ENCODE results near the gene COPE. TPM values are rescaled to one million over a fixed set of nuclear protein-coding genes. Genes with fewer than 3 reads are reported as not detected.

COPE gene
- 310 and 347 TPM in 2 replicates for total RNA-seq (2012; rRNA removed)
- polyA plus RNA-seq (2012; rRNA removed): 461 and 500 TPM in 2 replicates
- polyA plus RNA-seq (2012; cell fraction: cytosol; rRNA removed): 350 and 779 TPM in 2 replicates
- polyA plus RNA-seq (2012; cell fraction: nucleus; rRNA removed; ENCODE audit: low replicate concordance): 196 and 505 TPM in 2 replicates
- percentile 74 among the genes with signal in this experiment for Bru-seq, nascent RNA
- BruChase-seq, experiment 1, labeled RNA remaining after a 6-hour chase: percentile 76 among the genes with signal in this experiment
- percentile 71 among the genes with signal in this experiment for BruChase-seq, experiment 2, labeled RNA remaining after a 2-hour chase
- long read RNA-seq, transcript COPE-202 (9 exons, 948 nt): minor isoform, 8 of 395 reads
- long read RNA-seq, transcript COPE-201 (10 exons, 1,141 nt): major isoform, 345 of 395 reads
- long read RNA-seq, partial matches to known transcripts: 9 of 395 reads
- long read RNA-seq, other reads (novel, unspliced or antisense): 31 of 395 reads

DNA sequence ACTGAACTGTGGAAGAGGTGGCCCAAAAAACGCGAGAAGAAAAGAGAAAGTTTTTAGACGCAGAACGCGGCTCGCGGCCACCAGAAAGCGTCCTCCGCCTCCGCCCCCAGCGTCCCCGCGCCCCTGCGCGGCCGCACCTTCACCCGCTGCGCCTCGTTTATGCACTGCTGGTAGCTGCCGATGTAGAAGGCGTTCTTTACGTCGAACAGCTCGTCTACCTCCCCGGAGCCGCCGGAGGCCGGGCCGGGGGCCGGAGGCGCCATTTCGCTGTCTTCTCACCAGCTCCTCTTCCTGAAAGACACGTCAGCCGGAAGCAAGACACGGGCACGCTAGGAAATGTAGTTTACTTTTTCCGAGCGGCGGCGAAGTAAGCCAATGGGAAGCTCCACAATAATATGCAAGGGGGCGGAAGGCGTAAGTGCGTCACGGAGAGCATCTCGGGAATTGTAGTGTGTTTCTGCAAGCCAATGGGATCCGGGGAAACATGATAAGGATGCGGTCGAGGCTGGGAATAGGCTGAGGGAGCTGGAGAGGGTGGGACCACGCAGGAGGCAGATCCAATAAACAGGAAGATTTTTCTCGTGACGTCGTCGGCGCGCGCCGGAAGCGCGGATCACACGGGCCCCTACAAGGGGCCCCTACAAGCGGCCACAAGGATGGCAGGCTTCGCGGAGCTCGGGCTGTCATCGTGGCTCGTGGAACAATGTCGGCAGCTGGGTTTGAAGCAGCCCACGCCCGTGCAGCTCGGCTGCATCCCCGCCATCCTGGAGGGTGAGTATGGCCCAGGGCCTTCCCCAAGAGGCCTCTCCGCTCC is at the start of gene COPE, which contains the start of gene DDX49:
Gene COPE, minus strand, starts transcription at position 302 of the 814 bp plus-strand sequence. Its CDS starts 39 bp downstream, at position 263.
Gene DDX49, plus strand, starts transcription at position 630 of the 814 bp plus-strand sequence. Its CDS starts 27 bp downstream, at position 657.
- Histone ChIP-seq H3K14ac (replicated peaks; ENCODE audit: low read depth, low read length) (peak within 1 kb of the TSS; percentile 92), H3K9me3 (ENCODE audit: control insufficient read depth, insufficient read depth, low read length) (no peaks in the 10 kb centered on the region), H2BK120ac (ENCODE audit: low read depth, low read length) (no peak within 1 kb of the TSS), H3K4me3 (ENCODE audit: insufficient read depth, low read depth, low read length) (peak within 1 kb of the TSS; percentile 72), H3K79me1 (ENCODE audit: low read depth in 1 of 2, low read length in 2 of 2) (peaks cover 29 to 58% of the 10 kb centered on the region in 2 experiments), H3K4me1 (ENCODE audit: control insufficient read depth, insufficient read depth, low read length) (peaks cover 5% of the 10 kb centered on the region), H4K20me1 (ENCODE audit: insufficient read depth, low read length) (peaks cover 26% of the 10 kb centered on the region), H2BK5ac (ENCODE audit: low read depth, low read length, poor library complexity, severe bottlenecking) (peak within 1 kb of the TSS; percentile 79), H3K4ac (ENCODE audit: low read depth, low read length) (peak within 1 kb of the TSS; percentile 92), H3K27ac (ENCODE audit: insufficient read depth, low read length) (peak within 1 kb of the TSS; percentile 83), H2AK9ac (replicated peaks; ENCODE audit: low read depth, low read length, poor library complexity) (peak within 1 kb of the TSS; percentile 96), H3K23ac (ENCODE audit: low read depth, low read length) (peak within 1 kb of the TSS; percentile 91), H3K9ac (ENCODE audit: low read depth, low read length) (peak within 1 kb of the TSS; percentile 83), H2AFZ (replicated peaks; ENCODE audit: low read length, poor library complexity) (peak within 1 kb of the TSS; percentile 97), H2BK15ac (ENCODE audit: low read depth, low read length) (no peak within 1 kb of the TSS; the same call in 2 of the 3 replicates), H3K27me3 (ENCODE audit: control insufficient read depth, insufficient read depth, low read length) (no peaks in the 10 kb centered on the region), H4K8ac (ENCODE audit: low read depth in 2 of 2, low read length in 2 of 2) (peak within 1 kb of the TSS; percentile 73 to 94), H4K5ac (ENCODE audit: low read depth, low read length) (peak within 1 kb of the TSS; percentile 65), H2BK20ac (ENCODE audit: low read depth, low read length) (no peak within 1 kb of the TSS), H3K18ac (ENCODE audit: low read depth, low read length) (no peak within 1 kb of the TSS; the same call in 1 of the 2 replicates), H3K56ac (ENCODE audit: extremely low read depth, insufficient read depth, low read length) (peak within 1 kb of the TSS; percentile 91), H3K4me2 (ENCODE audit: low read depth, low read length) (peak within 1 kb of the TSS; percentile 84), H2AK5ac (ENCODE audit: low read depth, low read length) (peak within 1 kb of the TSS; percentile 94), H4K91ac (ENCODE audit: insufficient read depth, low read depth, low read length) (peak within 1 kb of the TSS; percentile 79), H3K9me1 (ENCODE audit: insufficient read depth, low read length) (peaks cover 7% of the 10 kb centered on the region), H3K36me3 (ENCODE audit: control insufficient read depth, insufficient read depth, low read length) (peaks cover 30% of the 10 kb centered on the region)
- BruUV-seq (replicated peaks): no TSS peak
- CTCF ChIA-PET: interaction anchor here (0.6 kb wide), 3 partner anchors 16 to 462 kb away, joined by 3 to 4 read pairs (median 4); no protein-coding TSS in a partner anchor
- intact Hi-C loops (cut with micrococcal nuclease): loop anchor here (2.0 to 5.0 kb wide), 2 partner anchors 68 to 332 kb away; partner anchors contain the start of gene REX1BD
- POLR2A ChIA-PET (ENCODE audit: unreplicated experiment): interaction anchor here (1.0 kb wide), 1 partner anchor 21 kb away, joined by 3 read pairs; no protein-coding TSS in a partner anchor
- DNase-seq (peak; percentile 100), ATAC-seq (ENCODE audit: low read depth) (peak; percentile 98)
- WGBS, 2 experiments (ENCODE audit: extremely low coverage in 2 of 2, insufficient read length in 1 of 2): 0% methylated on average over 30 of the region's 72 CpGs; no CpG with 5 or more reads in 1 of the 2 experiments
- dilution Hi-C loops (cut with HindIII; ENCODE audit: low sequenced_read_pairs, unreplicated experiment): no loop called here
- in situ Hi-C loops (cut with MboI; ENCODE audit: low sequenced_read_pairs): no loop called here
- TF ChIP-seq RAD21 (IDR thresholded peaks at IDR 0.05; ENCODE audit: low read length): no peak
- TF ChIP-seq, protein P1, sequence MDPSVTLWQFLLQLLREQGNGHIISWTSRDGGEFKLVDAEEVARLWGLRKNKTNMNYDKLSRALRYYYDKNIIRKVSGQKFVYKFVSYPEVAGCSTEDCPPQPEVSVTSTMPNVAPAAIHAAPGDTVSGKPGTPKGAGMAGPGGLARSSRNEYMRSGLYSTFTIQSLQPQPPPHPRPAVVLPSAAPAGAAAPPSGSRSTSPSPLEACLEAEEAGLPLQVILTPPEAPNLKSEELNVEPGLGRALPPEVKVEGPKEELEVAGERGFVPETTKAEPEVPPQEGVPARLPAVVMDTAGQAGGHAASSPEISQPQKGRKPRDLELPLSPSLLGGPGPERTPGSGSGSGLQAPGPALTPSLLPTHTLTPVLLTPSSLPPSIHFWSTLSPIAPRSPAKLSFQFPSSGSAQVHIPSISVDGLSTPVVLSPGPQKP (IDR thresholded peaks at IDR 0.05; ENCODE audit: borderline replicate concordance, low read depth, low read length): no peak
- no peak for TF ChIP-seq RFX5 (IDR thresholded peaks at IDR 0.05; ENCODE audit: low read depth, low read length)
- TF ChIP-seq SMC3 (IDR thresholded peaks at IDR 0.05; ENCODE audit: low read depth, low read length): no peak
- TF ChIP-seq, protein P2, sequence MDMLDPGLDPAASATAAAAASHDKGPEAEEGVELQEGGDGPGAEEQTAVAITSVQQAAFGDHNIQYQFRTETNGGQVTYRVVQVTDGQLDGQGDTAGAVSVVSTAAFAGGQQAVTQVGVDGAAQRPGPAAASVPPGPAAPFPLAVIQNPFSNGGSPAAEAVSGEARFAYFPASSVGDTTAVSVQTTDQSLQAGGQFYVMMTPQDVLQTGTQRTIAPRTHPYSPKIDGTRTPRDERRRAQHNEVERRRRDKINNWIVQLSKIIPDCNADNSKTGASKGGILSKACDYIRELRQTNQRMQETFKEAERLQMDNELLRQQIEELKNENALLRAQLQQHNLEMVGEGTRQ (IDR thresholded peaks at IDR 0.05; ENCODE audit: low read depth, low read length): peak; percentile 53
- TF ChIP-seq MAZ (IDR thresholded peaks at IDR 0.05; ENCODE audit: borderline replicate concordance, low read depth, low read length): peak; percentile 42; the same call in 1 of the 2 replicates
- no peak; the same call in 1 of the 2 replicates for TF ChIP-seq BHLHE40 (IDR thresholded peaks at IDR 0.05; ENCODE audit: low read depth, low read length)
- peak; percentile 21; the same call in 1 of the 2 replicates for TF ChIP-seq MAFK (IDR thresholded peaks at IDR 0.05; ENCODE audit: low read depth, low read length)
- peak; percentile 96 for TF ChIP-seq POLR2A (IDR thresholded peaks at IDR 0.05; ENCODE audit: low read depth, low read length)
- TF ChIP-seq CHD1 (IDR thresholded peaks at IDR 0.05; ENCODE audit: low read depth, low read length): 0 out of 2 replicates have a peak, but pooled peaks have one; percentile 86
- peak; percentile 55; the same call in 1 of the 2 replicates for TF ChIP-seq FOS (IDR thresholded peaks at IDR 0.05; ENCODE audit: low read depth, low read length)
- peak; percentile 99 for TF ChIP-seq MXI1 (IDR thresholded peaks at IDR 0.05; ENCODE audit: borderline replicate concordance, low read depth, low read length)
